ENCODE measurements around the gene LBP. TPM values are rescaled to one million over a fixed set of nuclear protein-coding genes. Genes with fewer than 3 reads are reported as not detected.

The LBP gene
- polyA plus RNA-seq, 1 donor from 2014 or later = not detected

GRCh38 chr20:38331814-38332213 lies 14.5 kb upstream of the LBP start:
- Histone ChIP-seq H3K27me3 (ENCODE audit: insufficient read depth, low read depth, low read length) (no peaks in the 10 kb centered on the region), H3K27ac (ENCODE audit: low read length) (no peak overlapping the region), H4K20me1 (ENCODE audit: insufficient read depth) (no peaks in the 10 kb centered on the region), H2AFZ (ENCODE audit: low read depth, low read length) (no peak overlapping the region), H3K79me2 (replicated peaks; ENCODE audit: insufficient read depth, low read length) (no peaks in the 10 kb centered on the region), H3K36me3 (ENCODE audit: insufficient read depth, low read length) (no peaks in the 10 kb centered on the region), H3K4me3 (ENCODE audit: low read length) (no peak overlapping the region), H3F3A (ENCODE audit: insufficient read depth, low read length, poor library complexity, severe bottlenecking) (no peaks in the 10 kb centered on the region), H3K4me2 (ENCODE audit: low read length) (no peak overlapping the region), H3K9ac (ENCODE audit: low read length) (no peak overlapping the region), H3K9me3 (ENCODE audit: low read length) (no peaks in the 10 kb centered on the region), H3K9me2 (ENCODE audit: insufficient read depth, low read length) (no peaks in the 10 kb centered on the region)
- TF ChIP-seq TAF1 (IDR thresholded peaks at IDR 0.05; ENCODE audit: low read depth) = no peak
- TF ChIP-seq POLR2AphosphoS5 (IDR thresholded peaks at IDR 0.05) = no peak

- no peaks in the 10 kb centered on the region for H4K20me1 ChIP-seq (ENCODE audit: insufficient read depth)
- no peaks in the 10 kb centered on the region for H3K36me3 ChIP-seq (ENCODE audit: insufficient read depth, low read length)
- H3K4me2 ChIP-seq (ENCODE audit: low read length) = no peak overlapping the region
- no peaks in the 10 kb centered on the region for H3K79me2 ChIP-seq (replicated peaks; ENCODE audit: insufficient read depth, low read length)
- no peak overlapping the region for H3K9ac ChIP-seq (ENCODE audit: low read length)
- TF ChIP-seq, protein P1, sequence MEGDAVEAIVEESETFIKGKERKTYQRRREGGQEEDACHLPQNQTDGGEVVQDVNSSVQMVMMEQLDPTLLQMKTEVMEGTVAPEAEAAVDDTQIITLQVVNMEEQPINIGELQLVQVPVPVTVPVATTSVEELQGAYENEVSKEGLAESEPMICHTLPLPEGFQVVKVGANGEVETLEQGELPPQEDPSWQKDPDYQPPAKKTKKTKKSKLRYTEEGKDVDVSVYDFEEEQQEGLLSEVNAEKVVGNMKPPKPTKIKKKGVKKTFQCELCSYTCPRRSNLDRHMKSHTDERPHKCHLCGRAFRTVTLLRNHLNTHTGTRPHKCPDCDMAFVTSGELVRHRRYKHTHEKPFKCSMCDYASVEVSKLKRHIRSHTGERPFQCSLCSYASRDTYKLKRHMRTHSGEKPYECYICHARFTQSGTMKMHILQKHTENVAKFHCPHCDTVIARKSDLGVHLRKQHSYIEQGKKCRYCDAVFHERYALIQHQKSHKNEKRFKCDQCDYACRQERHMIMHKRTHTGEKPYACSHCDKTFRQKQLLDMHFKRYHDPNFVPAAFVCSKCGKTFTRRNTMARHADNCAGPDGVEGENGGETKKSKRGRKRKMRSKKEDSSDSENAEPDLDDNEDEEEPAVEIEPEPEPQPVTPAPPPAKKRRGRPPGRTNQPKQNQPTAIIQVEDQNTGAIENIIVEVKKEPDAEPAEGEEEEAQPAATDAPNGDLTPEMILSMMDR (IDR thresholded peaks at IDR 0.05; ENCODE audit: poor library complexity, severe bottlenecking) = no peak
- TF ChIP-seq REST (IDR thresholded peaks at IDR 0.05; ENCODE audit: borderline replicate concordance) = no peak
- TF ChIP-seq TAF1 (IDR thresholded peaks at IDR 0.05; ENCODE audit: low read depth) = no peak
- H2AFZ ChIP-seq (ENCODE audit: low read depth, low read length) = no peak overlapping the region
- H3F3A ChIP-seq (ENCODE audit: insufficient read depth, low read length, poor library complexity, severe bottlenecking) = no peaks in the 10 kb centered on the region
- H3K27ac ChIP-seq (ENCODE audit: low read length) = no peak overlapping the region
- H3K9me3 ChIP-seq (ENCODE audit: low read length) = no peaks in the 10 kb centered on the region
- no peaks in the 10 kb centered on the region for H3K9me2 ChIP-seq (ENCODE audit: insufficient read depth, low read length)
- no peak overlapping the region for H3K4me3 ChIP-seq (ENCODE audit: low read length)
- no peaks in the 10 kb centered on the region for H3K27me3 ChIP-seq (ENCODE audit: insufficient read depth, low read depth, low read length)
Observed at GRCh38 chr20:38334016-38334415, 12.3 kb upstream of the LBP start.

GRCh38 chr20:38336726-38337125 lies 9.6 kb upstream of the LBP start:
- no peaks in the 10 kb centered on the region for H3K27me3 ChIP-seq (ENCODE audit: insufficient read depth, low read depth, low read length)
- H3K4me3 ChIP-seq (ENCODE audit: low read length) = no peak overlapping the region
- TF ChIP-seq POLR2AphosphoS5 (IDR thresholded peaks at IDR 0.05) (no peak), SMC3 (conservative IDR thresholded peaks at IDR 0.05; ENCODE audit: poor library complexity) (no peak), RAD21 (conservative IDR thresholded peaks at IDR 0.05) (no peak), TAF1 (IDR thresholded peaks at IDR 0.05; ENCODE audit: low read depth) (no peak), MXI1 (conservative IDR thresholded peaks at IDR 0.05; ENCODE audit: poor library complexity, severe bottlenecking) (no peak), REST (IDR thresholded peaks at IDR 0.05; ENCODE audit: borderline replicate concordance) (no peak), EZH2 (IDR thresholded peaks at IDR 0.05; ENCODE audit: borderline replicate concordance, insufficient read depth, low read length, poor library complexity, severe bottlenecking) (no peak), EP300 (conservative IDR thresholded peaks at IDR 0.05; ENCODE audit: poor library complexity, severe bottlenecking) (no peak)
- TF ChIP-seq, protein P1 (IDR thresholded peaks at IDR 0.05; ENCODE audit: poor library complexity, severe bottlenecking) = no peak
- H3K9ac ChIP-seq (ENCODE audit: low read length) = no peak overlapping the region
- no peak overlapping the region for H3K4me2 ChIP-seq (ENCODE audit: low read length)
- H2AFZ ChIP-seq (ENCODE audit: low read depth, low read length) = no peak overlapping the region
- H3K27ac ChIP-seq (ENCODE audit: low read length) = no peak overlapping the region
- H3K9me3 ChIP-seq (ENCODE audit: low read length) = no peaks in the 10 kb centered on the region
- H3F3A ChIP-seq (ENCODE audit: insufficient read depth, low read length, poor library complexity, severe bottlenecking) = no peaks in the 10 kb centered on the region
- H4K20me1 ChIP-seq (ENCODE audit: insufficient read depth) = no peaks in the 10 kb centered on the region
- H3K9me2 ChIP-seq (ENCODE audit: insufficient read depth, low read length) = no peaks in the 10 kb centered on the region
- H3K36me3 ChIP-seq (ENCODE audit: insufficient read depth, low read length) = no peaks in the 10 kb centered on the region
- no peaks in the 10 kb centered on the region for H3K79me2 ChIP-seq (replicated peaks; ENCODE audit: insufficient read depth, low read length)

All from neural cell (in vitro differentiated cells).